ENCODE measurements around the gene NFU1.
"Not testable (repeated sequence)": the region's sequence is repeated elsewhere in the genome, so short reads cannot be mapped to it uniquely, and the experiment has no call there.

NFU1 gene

GRCh38 chr2:69453475-69454129 is 16.4 kb upstream of the NFU1 start:
- no peak for TF ChIP-seq CTCF (conservative IDR thresholded peaks at IDR 0.05; ENCODE audit: low read depth, low read length)
- Histone ChIP-seq H2AFZ (ENCODE audit: low read depth) (no peak overlapping the region), H3K4me3 (IDR thresholded peaks at IDR 0.05; ENCODE audit: insufficient read depth, low read depth, low read length) (no peak overlapping the region), H3K4me2 (0 out of 2 replicates have a peak overlapping the region, but pooled peaks have one; percentile 0), H3K79me2 (ENCODE audit: insufficient read depth, low read depth) (no peaks in the 10 kb centered on the region), H3K9ac (no peak overlapping the region), H3K4me1 (ENCODE audit: low read depth, poor library complexity, severe bottlenecking) (peaks cover 17% of the 10 kb centered on the region), H4K20me1 (ENCODE audit: insufficient read depth) (no peaks in the 10 kb centered on the region), H3K27ac (no peak overlapping the region), H3K27me3 (ENCODE audit: insufficient read depth, low read depth) (no peaks in the 10 kb centered on the region), H3K36me3 (ENCODE audit: insufficient read depth) (no peaks in the 10 kb centered on the region)

DNA sequence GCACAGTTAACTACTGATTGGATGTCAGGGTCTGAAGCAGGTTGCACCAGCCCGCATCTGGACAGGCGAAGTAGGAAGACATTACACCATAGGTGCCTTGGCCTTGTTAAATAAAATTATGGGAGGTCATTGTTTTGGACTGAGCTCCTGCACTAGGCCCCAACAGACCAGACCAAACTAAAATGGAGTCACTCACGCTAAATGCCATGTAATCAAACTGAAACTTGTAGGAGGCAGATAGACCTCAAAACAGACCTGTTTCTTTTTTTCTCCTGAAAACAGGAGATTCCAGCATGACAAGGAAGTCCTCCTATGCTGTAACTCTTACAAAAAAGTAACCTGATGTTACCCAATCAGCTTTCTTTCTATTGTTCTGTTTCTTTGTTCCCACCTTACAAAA is 15.5 kb upstream of the NFU1 start:
- Histone ChIP-seq H3K9ac (no peak overlapping the region), H3K36me3 (ENCODE audit: insufficient read depth) (no peaks in the 10 kb centered on the region), H3K27me3 (ENCODE audit: insufficient read depth, low read depth) (no peaks in the 10 kb centered on the region), H3K4me3 (IDR thresholded peaks at IDR 0.05; ENCODE audit: insufficient read depth, low read depth, low read length) (no peak overlapping the region), H2AFZ (ENCODE audit: low read depth) (no peak overlapping the region), H3K27ac (no peak overlapping the region), H3K79me2 (ENCODE audit: insufficient read depth, low read depth) (no peaks in the 10 kb centered on the region), H3K4me2 (no peak overlapping the region), H3K4me1 (ENCODE audit: low read depth, poor library complexity, severe bottlenecking) (peaks cover 17% of the 10 kb centered on the region), H4K20me1 (ENCODE audit: insufficient read depth) (no peaks in the 10 kb centered on the region)
- TF ChIP-seq CTCF (conservative IDR thresholded peaks at IDR 0.05; ENCODE audit: low read depth, low read length) = no peak

DNA sequence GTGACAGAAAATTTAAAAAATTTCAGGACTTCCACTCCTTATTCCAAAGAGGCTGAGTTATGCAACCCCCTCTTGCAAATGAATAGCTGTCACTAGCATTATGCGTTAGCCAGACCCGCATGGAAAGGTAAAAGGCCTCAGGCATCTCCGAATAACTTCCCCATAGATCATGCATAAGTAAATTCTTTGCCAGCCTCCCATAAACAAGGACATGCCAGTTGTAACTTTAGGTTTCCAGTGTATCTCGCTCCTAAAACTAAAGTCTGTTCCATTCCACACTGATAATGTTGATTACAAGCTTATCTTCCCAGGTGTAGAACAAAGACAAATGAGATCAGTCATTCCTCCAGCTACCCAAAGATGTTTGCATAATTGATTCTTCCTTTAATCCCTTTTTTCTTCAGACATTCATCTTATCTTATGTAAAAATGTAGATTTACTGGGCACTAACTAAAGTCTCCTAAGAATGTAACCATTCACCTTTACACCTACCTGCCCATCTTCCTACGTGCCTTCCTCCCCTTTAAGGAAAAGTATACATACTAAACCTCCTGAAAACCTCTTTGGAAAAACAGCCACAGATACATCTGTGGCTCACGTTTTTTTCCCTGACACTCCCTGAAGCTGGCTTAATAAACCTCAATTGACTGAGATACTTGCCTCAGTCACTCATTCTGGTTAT is 13.6 kb upstream of the NFU1 start:
- H3K4me2 ChIP-seq = no peak overlapping the region
- no peak overlapping the region for H3K9ac ChIP-seq
- no peaks in the 10 kb centered on the region for H4K20me1 ChIP-seq (ENCODE audit: insufficient read depth)
- no peaks in the 10 kb centered on the region for H3K27me3 ChIP-seq (ENCODE audit: insufficient read depth, low read depth)
- no peak overlapping the region for H2AFZ ChIP-seq (ENCODE audit: low read depth)
- no peaks in the 10 kb centered on the region for H3K79me2 ChIP-seq (ENCODE audit: insufficient read depth, low read depth)
- no peak overlapping the region for H3K4me3 ChIP-seq (IDR thresholded peaks at IDR 0.05; ENCODE audit: insufficient read depth, low read depth, low read length)
- TF ChIP-seq CTCF (conservative IDR thresholded peaks at IDR 0.05; ENCODE audit: low read depth, low read length) = no peak
- H3K27ac ChIP-seq = no peak overlapping the region
- H3K4me1 ChIP-seq (ENCODE audit: low read depth, poor library complexity, severe bottlenecking) = peaks cover 17% of the 10 kb centered on the region
- H3K36me3 ChIP-seq (ENCODE audit: insufficient read depth) = no peaks in the 10 kb centered on the region

GRCh38 chr2:69449906-69450305 is 12.7 kb upstream of the NFU1 start:
- H3K4me3 ChIP-seq (IDR thresholded peaks at IDR 0.05; ENCODE audit: insufficient read depth, low read depth, low read length) = no peak overlapping the region
- H3K9ac ChIP-seq = no peak overlapping the region
- no peak overlapping the region for H3K27ac ChIP-seq
- TF ChIP-seq CTCF (conservative IDR thresholded peaks at IDR 0.05; ENCODE audit: low read depth, low read length) = no peak
- H3K27me3 ChIP-seq (ENCODE audit: insufficient read depth, low read depth) = no peaks in the 10 kb centered on the region
- H4K20me1 ChIP-seq (ENCODE audit: insufficient read depth) = no peaks in the 10 kb centered on the region
- H3K79me2 ChIP-seq (ENCODE audit: insufficient read depth, low read depth) = no peaks in the 10 kb centered on the region
- no peaks in the 10 kb centered on the region for H3K36me3 ChIP-seq (ENCODE audit: insufficient read depth)
- peaks cover 17% of the 10 kb centered on the region for H3K4me1 ChIP-seq (ENCODE audit: low read depth, poor library complexity, severe bottlenecking)
- H2AFZ ChIP-seq (ENCODE audit: low read depth) = no peak overlapping the region
- no peak overlapping the region for H3K4me2 ChIP-seq

DNA sequence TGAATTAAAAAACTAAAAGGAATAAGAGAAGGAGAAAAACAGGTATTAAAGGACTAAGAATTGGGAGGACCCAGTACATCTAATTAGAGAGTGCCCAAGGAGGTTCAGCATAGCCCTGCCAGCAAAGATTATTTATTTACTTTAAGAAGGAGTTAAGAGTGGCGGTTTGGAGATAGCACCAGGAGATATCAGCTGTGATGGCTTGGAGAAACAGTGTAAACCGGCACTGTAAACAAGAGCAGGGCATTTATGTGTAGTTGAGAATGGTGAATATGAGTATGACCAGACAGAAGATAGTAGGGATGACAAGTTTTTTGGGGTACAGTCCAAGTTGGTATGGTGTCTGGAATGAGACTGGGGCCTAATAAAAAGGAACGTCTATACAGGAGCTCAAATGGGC is 6.4 kb upstream of the NFU1 start:
- not testable (repeated sequence) for H3K36me3 ChIP-seq (ENCODE audit: insufficient read depth); H3K27me3 ChIP-seq (ENCODE audit: insufficient read depth, low read depth); H3K4me2 ChIP-seq; H3K27ac ChIP-seq; H3K79me2 ChIP-seq (ENCODE audit: insufficient read depth, low read depth); H2AFZ ChIP-seq (ENCODE audit: low read depth); H3K4me1 ChIP-seq (ENCODE audit: low read depth, poor library complexity, severe bottlenecking); H3K9ac ChIP-seq; H4K20me1 ChIP-seq (ENCODE audit: insufficient read depth); H3K4me3 ChIP-seq (IDR thresholded peaks at IDR 0.05; ENCODE audit: insufficient read depth, low read depth, low read length)

DNA sequence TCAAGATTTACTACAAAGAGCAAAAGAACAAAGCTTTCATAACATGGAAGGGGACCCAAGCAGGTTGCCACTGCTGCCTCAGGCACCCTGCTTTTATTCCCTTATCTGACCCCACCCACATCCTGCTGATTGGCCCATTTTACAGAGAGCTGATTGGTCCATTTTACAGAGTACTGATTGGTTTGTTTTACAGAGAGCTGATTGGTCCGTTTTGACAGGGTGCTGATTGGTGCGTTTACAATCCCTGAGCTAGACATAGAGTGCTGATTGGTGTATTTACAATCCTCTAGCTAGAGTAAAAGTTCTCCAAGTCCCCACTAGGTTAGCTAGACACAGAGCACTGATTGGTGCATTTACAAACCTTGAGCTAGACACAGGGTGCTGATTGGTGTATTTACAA is 2.3 kb upstream of the NFU1 start:
- not testable (repeated sequence) for H3K27ac ChIP-seq; H3K36me3 ChIP-seq (ENCODE audit: insufficient read depth)

More for the DNA sequence above, 2.3 kb upstream of the NFU1 start:
- not testable (repeated sequence) for H3K27me3 ChIP-seq (ENCODE audit: insufficient read depth, low read depth); H2AFZ ChIP-seq (ENCODE audit: low read depth); H3K4me2 ChIP-seq; H3K9ac ChIP-seq; H4K20me1 ChIP-seq (ENCODE audit: insufficient read depth); H3K4me3 ChIP-seq (IDR thresholded peaks at IDR 0.05; ENCODE audit: insufficient read depth, low read depth, low read length)
- Histone ChIP-seq H3K4me1 (ENCODE audit: low read depth, poor library complexity, severe bottlenecking) (peaks cover 21% of the 10 kb centered on the region), H3K79me2 (ENCODE audit: insufficient read depth, low read depth) (peaks cover 19% of the 10 kb centered on the region)
